ENCODE measurements around the gene CNOT3.

Gene CNOT3

DNA sequence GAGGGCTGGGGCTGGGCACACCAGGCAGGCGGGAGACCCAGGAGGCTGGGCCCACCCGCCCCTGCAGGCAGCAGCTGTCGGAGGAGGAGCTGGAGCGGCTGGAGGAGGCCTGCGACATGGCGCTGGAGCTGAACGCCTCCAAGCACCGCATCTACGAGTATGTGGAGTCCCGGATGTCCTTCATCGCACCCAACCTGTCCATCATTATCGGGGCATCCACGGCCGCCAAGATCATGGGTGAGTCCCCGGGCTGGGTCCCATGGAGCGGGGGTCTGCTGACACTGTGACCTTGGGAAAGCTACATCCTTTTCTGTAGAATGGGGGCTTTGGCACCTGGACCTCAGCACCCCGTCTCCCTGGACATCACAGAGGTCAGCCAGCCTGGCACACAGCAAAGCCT, 13.9 kb upstream of the CNOT3 start:
- Histone ChIP-seq H3K27me3 (ENCODE audit: control insufficient read depth, insufficient read depth, low read length, poor library complexity, severe bottlenecking) (no peaks in the 10 kb centered on the region), H3K36me3 (ENCODE audit: control insufficient read depth, insufficient read depth, low read length) (peaks cover 38% of the 10 kb centered on the region), H3K27ac (ENCODE audit: insufficient read depth, low read depth, low read length, poor library complexity, severe bottlenecking) (no peak overlapping the region), H3K4me3 (ENCODE audit: insufficient read depth, low read depth, low read length) (no peak overlapping the region), H3K9me3 (ENCODE audit: control insufficient read depth, low read length) (no peaks in the 10 kb centered on the region), H3K4me1 (ENCODE audit: control insufficient read depth, insufficient read depth, low read length) (no peaks in the 10 kb centered on the region)
- 95% methylated on average over 17 of the region's 17 CpGs for WGBS, 2 experiments

- no peaks in the 10 kb centered on the region for H3K4me1 ChIP-seq (ENCODE audit: control insufficient read depth, insufficient read depth, low read length)
- no peaks in the 10 kb centered on the region for H3K27me3 ChIP-seq (ENCODE audit: control insufficient read depth, insufficient read depth, low read length, poor library complexity, severe bottlenecking)
- WGBS, 2 experiments, result 93 to 94% methylated on average over 19 of the region's 19 CpGs
- H3K36me3 ChIP-seq (ENCODE audit: control insufficient read depth, insufficient read depth, low read length), result peaks cover 41% of the 10 kb centered on the region
- H3K27ac ChIP-seq (ENCODE audit: insufficient read depth, low read depth, low read length, poor library complexity, severe bottlenecking), result no peak overlapping the region
- no peaks in the 10 kb centered on the region for H3K9me3 ChIP-seq (ENCODE audit: control insufficient read depth, low read length)
- no peak overlapping the region for H3K4me3 ChIP-seq (ENCODE audit: insufficient read depth, low read depth, low read length)
Measured at GRCh38 chr19:54124393-54124792, 13.2 kb upstream of the CNOT3 start.

- H3K36me3 ChIP-seq (ENCODE audit: control insufficient read depth, insufficient read depth, low read length), result peaks cover 38% of the 10 kb centered on the region
- H3K4me3 ChIP-seq (ENCODE audit: insufficient read depth, low read depth, low read length), result no peak overlapping the region
- WGBS, 2 experiments, result 94% methylated on average over 9 of the region's 9 CpGs
- H3K27me3 ChIP-seq (ENCODE audit: control insufficient read depth, insufficient read depth, low read length, poor library complexity, severe bottlenecking), result no peaks in the 10 kb centered on the region
- no peaks in the 10 kb centered on the region for H3K9me3 ChIP-seq (ENCODE audit: control insufficient read depth, low read length)
- H3K27ac ChIP-seq (ENCODE audit: insufficient read depth, low read depth, low read length, poor library complexity, severe bottlenecking), result no peak overlapping the region
- H3K4me1 ChIP-seq (ENCODE audit: control insufficient read depth, insufficient read depth, low read length), result no peaks in the 10 kb centered on the region
Measured at GRCh38 chr19:54125713-54126112, 11.8 kb upstream of the CNOT3 start.

DNA sequence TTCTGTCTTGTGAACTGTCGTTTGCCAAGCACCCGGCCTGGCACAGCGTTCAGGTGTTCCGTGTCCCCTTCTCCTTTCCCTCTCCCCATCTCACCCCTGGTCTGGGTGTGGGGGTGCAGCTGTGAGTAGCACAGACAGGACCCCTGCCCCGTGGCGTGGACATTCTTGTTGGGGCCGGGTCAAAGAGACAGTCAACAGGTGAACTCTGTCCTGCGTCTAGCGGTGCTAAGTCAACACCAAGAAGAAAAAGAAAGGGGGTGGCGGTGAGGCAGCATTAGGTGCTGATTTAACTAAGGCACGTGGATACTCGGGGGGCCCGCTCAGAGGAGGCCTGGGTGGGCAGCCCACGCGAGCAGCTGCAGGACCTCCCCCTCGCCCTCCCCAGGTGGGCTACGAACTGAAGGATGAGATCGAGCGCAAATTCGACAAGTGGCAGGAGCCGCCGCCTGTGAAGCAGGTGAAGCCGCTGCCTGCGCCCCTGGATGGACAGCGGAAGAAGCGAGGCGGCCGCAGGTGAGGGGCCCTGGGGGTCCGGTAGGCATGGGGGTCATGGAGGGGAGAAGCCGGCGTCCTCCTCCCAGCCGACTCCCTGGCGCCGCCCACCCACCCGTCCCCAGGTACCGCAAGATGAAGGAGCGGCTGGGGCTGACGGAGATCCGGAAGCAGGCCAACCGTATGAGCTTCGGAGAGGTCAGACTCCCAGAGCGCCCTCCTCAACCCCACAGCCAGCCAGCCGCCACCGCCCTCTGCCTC, 9.7 kb upstream of the CNOT3 start:
- Histone ChIP-seq H3K9me3 (ENCODE audit: control insufficient read depth, low read length) (no peaks in the 10 kb centered on the region), H3K36me3 (ENCODE audit: control insufficient read depth, insufficient read depth, low read length) (peaks cover 33% of the 10 kb centered on the region), H3K27ac (ENCODE audit: insufficient read depth, low read depth, low read length, poor library complexity, severe bottlenecking) (no peak overlapping the region), H3K4me1 (ENCODE audit: control insufficient read depth, insufficient read depth, low read length) (no peaks in the 10 kb centered on the region), H3K4me3 (ENCODE audit: insufficient read depth, low read depth, low read length) (no peak overlapping the region), H3K27me3 (ENCODE audit: control insufficient read depth, insufficient read depth, low read length, poor library complexity, severe bottlenecking) (no peaks in the 10 kb centered on the region)
- 93 to 94% methylated on average over 44 of the region's 44 CpGs for WGBS, 2 experiments

DNA sequence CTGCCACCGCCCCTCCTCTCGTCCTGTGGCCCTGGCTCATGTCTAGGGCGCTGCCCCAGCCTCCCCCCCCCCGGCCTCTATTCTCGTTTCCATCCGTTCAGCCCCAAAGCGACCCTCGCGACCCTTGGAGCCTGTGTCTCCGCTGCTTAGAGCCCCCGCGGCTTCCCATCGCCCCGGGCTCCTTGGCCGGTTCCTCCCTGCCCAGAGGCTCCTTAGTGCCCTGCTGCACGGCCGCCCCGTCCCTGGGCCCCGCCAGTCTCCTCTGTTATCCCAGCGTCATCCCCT, 9.2 kb upstream of the CNOT3 start:
- no peak overlapping the region for H3K4me3 ChIP-seq (ENCODE audit: insufficient read depth, low read depth, low read length)
- H3K36me3 ChIP-seq (ENCODE audit: control insufficient read depth, insufficient read depth, low read length), result peaks cover 31% of the 10 kb centered on the region
- H3K9me3 ChIP-seq (ENCODE audit: control insufficient read depth, low read length), result no peaks in the 10 kb centered on the region
- no peaks in the 10 kb centered on the region for H3K4me1 ChIP-seq (ENCODE audit: control insufficient read depth, insufficient read depth, low read length)
- H3K27ac ChIP-seq (ENCODE audit: insufficient read depth, low read depth, low read length, poor library complexity, severe bottlenecking), result no peak overlapping the region
- 92 to 95% methylated on average over 20 of the region's 20 CpGs for WGBS, 2 experiments
- no peaks in the 10 kb centered on the region for H3K27me3 ChIP-seq (ENCODE audit: control insufficient read depth, insufficient read depth, low read length, poor library complexity, severe bottlenecking)

DNA sequence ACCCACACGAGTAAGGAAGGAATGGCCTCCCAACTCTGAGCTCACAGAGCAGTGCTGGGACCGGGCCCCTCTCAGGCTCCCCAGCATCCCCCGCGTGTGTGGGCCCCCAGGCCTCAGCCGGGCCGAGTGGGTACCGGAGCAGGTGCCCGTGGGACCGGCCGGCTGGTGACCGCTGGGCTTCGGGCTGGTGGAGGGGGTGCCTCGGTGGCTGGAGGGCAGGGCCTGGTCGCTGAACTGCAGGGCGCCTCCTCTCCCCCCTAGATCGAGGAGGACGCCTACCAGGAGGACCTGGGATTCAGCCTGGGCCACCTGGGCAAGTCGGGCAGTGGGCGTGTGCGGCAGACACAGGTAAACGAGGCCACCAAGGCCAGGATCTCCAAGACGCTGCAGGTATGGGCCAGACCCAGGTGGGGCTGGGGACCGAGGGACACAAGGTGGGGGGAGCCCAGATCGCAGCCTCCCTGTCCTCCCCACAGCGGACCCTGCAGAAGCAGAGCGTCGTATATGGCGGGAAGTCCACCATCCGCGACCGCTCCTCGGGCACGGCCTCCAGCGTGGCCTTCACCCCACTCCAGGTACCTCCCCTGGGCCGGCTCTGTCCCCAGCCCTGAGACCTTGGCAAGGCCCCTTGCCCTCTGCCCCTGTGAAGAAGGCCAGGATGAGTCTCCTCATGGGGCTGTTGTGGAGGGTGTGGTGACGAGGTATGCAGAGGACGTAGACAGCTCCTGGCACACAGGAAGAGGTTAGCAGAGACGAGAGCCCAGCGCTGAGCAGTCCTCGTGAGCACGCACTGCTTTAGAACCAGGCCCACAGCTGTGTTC, 8.6 kb upstream of the CNOT3 start:
- no peaks in the 10 kb centered on the region for H3K4me1 ChIP-seq (ENCODE audit: control insufficient read depth, insufficient read depth, low read length)
- H3K27me3 ChIP-seq (ENCODE audit: control insufficient read depth, insufficient read depth, low read length, poor library complexity, severe bottlenecking), result no peaks in the 10 kb centered on the region
- no peak overlapping the region for H3K27ac ChIP-seq (ENCODE audit: insufficient read depth, low read depth, low read length, poor library complexity, severe bottlenecking)
- H3K4me3 ChIP-seq (ENCODE audit: insufficient read depth, low read depth, low read length), result no peak overlapping the region
- H3K9me3 ChIP-seq (ENCODE audit: control insufficient read depth, low read length), result peaks cover 2% of the 10 kb centered on the region
- H3K36me3 ChIP-seq (ENCODE audit: control insufficient read depth, insufficient read depth, low read length), result peaks cover 25% of the 10 kb centered on the region
- 96 to 97% methylated on average over 41 of the region's 41 CpGs for WGBS, 2 experiments

DNA sequence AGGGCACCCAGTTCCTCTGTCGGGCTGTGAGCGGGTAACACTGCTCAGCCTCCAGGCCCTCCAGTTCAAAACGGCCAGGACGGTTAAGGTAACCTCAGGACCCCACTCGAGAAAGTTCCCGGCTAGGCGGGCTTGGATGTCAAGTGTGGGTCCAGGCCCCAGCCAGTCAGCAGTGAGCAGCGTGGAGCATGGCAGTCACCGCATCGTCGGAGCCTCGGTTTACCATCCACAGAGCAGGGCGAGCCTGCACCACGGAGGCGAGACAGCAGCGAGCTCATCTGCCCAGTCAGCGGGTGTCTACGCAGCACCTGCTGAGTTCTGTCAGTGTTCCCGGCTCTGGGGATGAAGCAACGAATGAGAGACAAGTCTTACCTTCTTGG, 8.0 kb upstream of the CNOT3 start:
- Histone ChIP-seq H3K27me3 (ENCODE audit: control insufficient read depth, insufficient read depth, low read length, poor library complexity, severe bottlenecking) (no peaks in the 10 kb centered on the region), H3K9me3 (ENCODE audit: control insufficient read depth, low read length) (peaks cover 2% of the 10 kb centered on the region), H3K27ac (ENCODE audit: insufficient read depth, low read depth, low read length, poor library complexity, severe bottlenecking) (no peak overlapping the region), H3K4me1 (ENCODE audit: control insufficient read depth, insufficient read depth, low read length) (no peaks in the 10 kb centered on the region), H3K4me3 (ENCODE audit: insufficient read depth, low read depth, low read length) (no peak overlapping the region), H3K36me3 (ENCODE audit: control insufficient read depth, insufficient read depth, low read length) (peaks cover 23% of the 10 kb centered on the region)
- 95 to 96% methylated on average over 20 of the region's 20 CpGs for WGBS, 2 experiments

- H3K9me3 ChIP-seq (ENCODE audit: control insufficient read depth, low read length), result peaks cover 2% of the 10 kb centered on the region
- peaks cover 14% of the 10 kb centered on the region for H3K36me3 ChIP-seq (ENCODE audit: control insufficient read depth, insufficient read depth, low read length)
- peaks cover 10% of the 10 kb centered on the region for H3K27me3 ChIP-seq (ENCODE audit: control insufficient read depth, insufficient read depth, low read length, poor library complexity, severe bottlenecking)
- H3K4me1 ChIP-seq (ENCODE audit: control insufficient read depth, insufficient read depth, low read length), result peaks cover 5% of the 10 kb centered on the region
- no peak overlapping the region for H3K27ac ChIP-seq (ENCODE audit: insufficient read depth, low read depth, low read length, poor library complexity, severe bottlenecking)
- no peak overlapping the region for H3K4me3 ChIP-seq (ENCODE audit: insufficient read depth, low read depth, low read length)
- 89 to 91% methylated on average over 10 of the region's 10 CpGs for WGBS, 2 experiments
Measured at GRCh38 chr19:54133312-54133956, 4.1 kb upstream of the CNOT3 start.

DNA sequence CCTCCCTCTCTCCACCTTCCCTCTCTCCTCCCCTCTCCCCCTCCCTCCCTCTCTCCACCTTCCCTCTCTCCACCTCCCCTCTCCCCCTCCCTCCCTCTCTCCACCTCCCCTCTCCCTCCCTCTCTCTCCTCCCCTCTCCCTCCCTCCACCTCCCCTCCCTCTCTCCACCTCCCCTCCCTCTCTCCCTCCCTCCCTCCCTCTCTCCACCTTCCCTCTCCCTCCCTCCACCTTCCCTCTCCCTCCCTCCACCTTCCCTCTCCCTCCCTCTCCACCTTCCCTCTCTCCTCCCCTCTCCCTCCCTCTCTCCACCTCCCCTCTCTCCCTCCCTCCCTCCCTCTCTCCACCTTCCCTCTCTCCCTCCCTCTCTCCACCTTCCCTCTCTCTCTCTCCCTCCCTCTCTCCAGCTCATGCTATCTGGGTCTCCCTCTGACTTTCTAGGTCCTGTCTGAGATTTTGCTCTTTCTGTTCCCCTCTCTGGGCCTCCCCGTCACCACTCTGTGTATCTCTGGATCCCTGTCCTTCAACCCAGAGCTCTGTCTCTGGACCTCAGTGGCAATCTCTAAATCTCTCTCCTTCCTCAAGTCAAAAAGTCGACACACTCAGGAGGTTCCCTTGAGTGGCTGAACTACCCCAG, 3.5 kb upstream of the CNOT3 start:
- H3K4me3 ChIP-seq (ENCODE audit: insufficient read depth, low read depth, low read length), result no peak overlapping the region
- peaks cover 10% of the 10 kb centered on the region for H3K27me3 ChIP-seq (ENCODE audit: control insufficient read depth, insufficient read depth, low read length, poor library complexity, severe bottlenecking)
- WGBS, 2 experiments, result 52 to 66% methylated on average over 2 of the region's 2 CpGs

More for the DNA sequence above, 3.5 kb upstream of the CNOT3 start:
- Histone ChIP-seq H3K36me3 (ENCODE audit: control insufficient read depth, insufficient read depth, low read length) (peaks cover 14% of the 10 kb centered on the region), H3K27ac (ENCODE audit: insufficient read depth, low read depth, low read length, poor library complexity, severe bottlenecking) (no peak overlapping the region), H3K9me3 (ENCODE audit: control insufficient read depth, low read length) (peaks cover 2% of the 10 kb centered on the region), H3K4me1 (ENCODE audit: control insufficient read depth, insufficient read depth, low read length) (peaks cover 9% of the 10 kb centered on the region)
